ENCODE measurements around the gene LGALS8.

Gene LGALS8

GRCh38 chr1:236522937-236523703 is 662 bp upstream of the LGALS8 start:
- peak overlapping the region; percentile 95 for H3K4me3 ChIP-seq (ENCODE audit: low read depth, low read length)
- no peak for TF ChIP-seq CTCF (IDR thresholded peaks at IDR 0.05; ENCODE audit: low read depth, low read length)

- H3K4me3 ChIP-seq (ENCODE audit: low read depth, low read length), result peak overlapping the region; percentile 95
- no peak for TF ChIP-seq CTCF (IDR thresholded peaks at IDR 0.05; ENCODE audit: low read depth, low read length)
These were observed 536 bp downstream of the LGALS8 start for GRCh38 chr1:236524142-236524894.

- no peak for TF ChIP-seq CTCF (IDR thresholded peaks at IDR 0.05; ENCODE audit: low read depth, low read length)
- peak overlapping the region; percentile 95 for H3K4me3 ChIP-seq (ENCODE audit: low read depth, low read length)
These were observed 1.1 kb downstream of the LGALS8 start for GRCh38 chr1:236524895-236525184.

GRCh38 chr1:236526079-236526478 is 2.3 kb downstream of the LGALS8 start:
- TF ChIP-seq CTCF (IDR thresholded peaks at IDR 0.05; ENCODE audit: low read depth, low read length), result no peak
- no peak overlapping the region for H3K4me3 ChIP-seq (ENCODE audit: low read depth, low read length)

GRCh38 chr1:236530286-236530685 is 6.5 kb downstream of the LGALS8 start:
- TF ChIP-seq CTCF (IDR thresholded peaks at IDR 0.05; ENCODE audit: low read depth, low read length), result no peak
- H3K4me3 ChIP-seq (ENCODE audit: low read depth, low read length), result no peak overlapping the region

GRCh38 chr1:236530959-236531358 is 7.2 kb downstream of the LGALS8 start:
- no peak for TF ChIP-seq CTCF (IDR thresholded peaks at IDR 0.05; ENCODE audit: low read depth, low read length)
- no peak overlapping the region for H3K4me3 ChIP-seq (ENCODE audit: low read depth, low read length)

- no peak for TF ChIP-seq CTCF (IDR thresholded peaks at IDR 0.05; ENCODE audit: low read depth, low read length)
- H3K4me3 ChIP-seq (ENCODE audit: low read depth, low read length), result no peak overlapping the region
These were observed 9.1 kb downstream of the LGALS8 start for GRCh38 chr1:236532850-236533249.

All from WI38 (cell line).